ENCODE measurements around the gene ZCCHC24.
A peak's percentile ranks its signal among the peaks of the same experiment; 100 is the strongest.

Gene ZCCHC24

DNA sequence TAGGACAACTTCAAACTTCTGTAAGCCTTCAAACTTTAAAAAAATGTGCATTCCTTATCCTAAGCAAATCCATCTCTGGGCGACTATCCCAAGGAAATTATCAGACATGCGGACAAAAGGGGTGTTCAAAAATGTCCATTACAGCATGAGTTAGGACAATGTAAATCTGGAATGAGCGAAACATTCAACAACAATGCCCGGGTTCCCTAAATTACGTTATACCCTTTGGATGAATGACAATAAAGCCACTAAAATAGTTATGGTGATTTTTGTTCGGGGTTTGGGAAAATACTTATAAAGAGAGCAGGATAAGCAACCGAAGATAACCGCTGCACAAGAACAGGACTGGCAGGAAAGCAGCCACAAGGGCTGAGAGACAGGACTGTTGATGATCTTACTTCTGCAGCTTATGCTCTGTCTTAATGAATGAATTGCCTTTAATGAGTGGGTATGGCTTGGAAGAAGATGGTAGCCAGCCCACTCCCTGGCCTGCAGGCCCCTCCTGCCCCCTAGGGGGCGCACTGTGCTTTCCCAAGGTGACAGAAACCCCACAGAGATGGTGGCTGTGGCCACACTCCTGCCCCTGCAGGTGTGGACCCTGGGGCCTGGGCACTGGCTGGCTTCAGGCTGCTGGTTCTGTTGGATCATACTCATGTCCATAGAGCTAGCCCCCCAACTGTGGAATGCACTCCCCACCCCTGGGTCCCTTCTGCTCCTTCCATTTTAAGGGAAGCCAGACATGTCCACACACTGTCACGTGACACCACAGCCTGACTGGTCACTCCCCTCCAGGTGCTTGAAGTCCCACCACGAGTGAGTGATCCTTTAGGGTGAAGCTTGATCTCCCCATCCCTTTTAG is 45.0 kb downstream of the ZCCHC24 start:
- no peaks in the 10 kb centered on the region for H3K27me3 ChIP-seq (ENCODE audit: control insufficient read depth in 2 of 2, insufficient read depth in 2 of 2, low read length in 2 of 2)
- H3K9ac ChIP-seq (ENCODE audit: low read depth in 1 of 2, low read length in 2 of 2), result no peak overlapping the region
- H3K4me1 ChIP-seq (ENCODE audit: control insufficient read depth in 2 of 2, insufficient read depth in 2 of 2, low read length in 2 of 2), result peaks cover 37 to 41% of the 10 kb centered on the region in 2 donors
- no peaks in the 10 kb centered on the region for H3K9me3 ChIP-seq (ENCODE audit: control insufficient read depth in 2 of 2, low read length in 2 of 2)
- no peak overlapping the region for H3K4me3 ChIP-seq (ENCODE audit: low read length in 2 of 2)
- no peaks in the 10 kb centered on the region for H3K36me3 ChIP-seq (ENCODE audit: control insufficient read depth in 2 of 2, insufficient read depth in 2 of 2, low read length in 2 of 2)
- H3K27ac ChIP-seq (ENCODE audit: low read depth in 2 of 2, low read length in 2 of 2), result peak overlapping the region; percentile 54 to 88

- Histone ChIP-seq H3K9ac (ENCODE audit: low read depth in 1 of 2, low read length in 2 of 2) (peak overlapping the region; percentile 1 to 29), H3K4me1 (ENCODE audit: control insufficient read depth in 2 of 2, insufficient read depth in 2 of 2, low read length in 2 of 2) (peaks cover 27 to 32% of the 10 kb centered on the region in 2 donors)
Measured at GRCh38 chr10:79399223-79399831, 46.1 kb downstream of the ZCCHC24 start.

DNA sequence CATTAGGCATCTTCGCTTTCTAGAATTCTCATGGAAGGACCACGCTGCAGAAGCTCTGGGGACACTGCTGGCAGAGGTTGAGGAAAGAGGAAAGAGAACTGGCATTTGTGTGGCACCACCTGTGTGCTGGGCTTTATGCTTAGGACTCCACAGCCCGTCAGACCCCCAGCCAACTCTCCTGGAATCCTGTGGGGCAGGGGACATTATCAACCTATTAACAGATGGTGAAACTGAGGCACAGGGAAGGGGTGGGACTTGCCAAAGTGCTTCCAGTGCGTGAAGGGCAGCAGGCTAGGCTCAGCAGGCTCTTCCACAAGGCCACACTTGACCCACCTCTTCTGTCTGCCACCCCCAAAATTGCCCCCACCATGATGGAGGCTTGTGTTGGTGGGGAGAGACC is 46.8 kb downstream of the ZCCHC24 start:
- Histone ChIP-seq H3K4me1 (ENCODE audit: control insufficient read depth in 2 of 2, insufficient read depth in 2 of 2, low read length in 2 of 2) (peaks cover 26 to 32% of the 10 kb centered on the region in 2 donors), H3K9ac (ENCODE audit: low read depth in 1 of 2, low read length in 2 of 2) (peak overlapping the region in 1 of 2 donors; percentile 29)

More at GRCh38 chr10:79399223-79399831, 46.1 kb downstream of the ZCCHC24 start:
- Histone ChIP-seq H3K4me3 (ENCODE audit: low read length in 2 of 2) (peak overlapping the region in 1 of 2 donors; percentile 2), H3K27me3 (ENCODE audit: control insufficient read depth in 2 of 2, insufficient read depth in 2 of 2, low read length in 2 of 2) (no peaks in the 10 kb centered on the region), H3K36me3 (ENCODE audit: control insufficient read depth in 2 of 2, insufficient read depth in 2 of 2, low read length in 2 of 2) (no peaks in the 10 kb centered on the region), H3K9me3 (ENCODE audit: control insufficient read depth in 2 of 2, low read length in 2 of 2) (no peaks in the 10 kb centered on the region), H3K27ac (ENCODE audit: low read depth in 2 of 2, low read length in 2 of 2) (peak overlapping the region; percentile 88 to 90)

GRCh38 chr10:79397575-79398303 is 47.7 kb downstream of the ZCCHC24 start:
- Histone ChIP-seq H3K4me3 (ENCODE audit: low read length in 2 of 2) (no peak overlapping the region), H3K9me3 (ENCODE audit: control insufficient read depth in 2 of 2, low read length in 2 of 2) (no peaks in the 10 kb centered on the region), H3K4me1 (ENCODE audit: control insufficient read depth in 2 of 2, insufficient read depth in 2 of 2, low read length in 2 of 2) (peaks cover 24 to 32% of the 10 kb centered on the region in 2 donors), H3K36me3 (ENCODE audit: control insufficient read depth in 2 of 2, insufficient read depth in 2 of 2, low read length in 2 of 2) (no peaks in the 10 kb centered on the region), H3K9ac (ENCODE audit: low read depth in 1 of 2, low read length in 2 of 2) (no peak overlapping the region), H3K27me3 (ENCODE audit: control insufficient read depth in 2 of 2, insufficient read depth in 2 of 2, low read length in 2 of 2) (no peaks in the 10 kb centered on the region), H3K27ac (ENCODE audit: low read depth in 2 of 2, low read length in 2 of 2) (peak overlapping the region; percentile 38 to 90)

More for the DNA sequence above, 46.8 kb downstream of the ZCCHC24 start:
- Histone ChIP-seq H3K27ac (ENCODE audit: low read depth in 2 of 2, low read length in 2 of 2) (peak overlapping the region; percentile 88 to 90), H3K36me3 (ENCODE audit: control insufficient read depth in 2 of 2, insufficient read depth in 2 of 2, low read length in 2 of 2) (no peaks in the 10 kb centered on the region), H3K9me3 (ENCODE audit: control insufficient read depth in 2 of 2, low read length in 2 of 2) (no peaks in the 10 kb centered on the region), H3K4me3 (ENCODE audit: low read length in 2 of 2) (no peak overlapping the region), H3K27me3 (ENCODE audit: control insufficient read depth in 2 of 2, insufficient read depth in 2 of 2, low read length in 2 of 2) (no peaks in the 10 kb centered on the region)

DNA sequence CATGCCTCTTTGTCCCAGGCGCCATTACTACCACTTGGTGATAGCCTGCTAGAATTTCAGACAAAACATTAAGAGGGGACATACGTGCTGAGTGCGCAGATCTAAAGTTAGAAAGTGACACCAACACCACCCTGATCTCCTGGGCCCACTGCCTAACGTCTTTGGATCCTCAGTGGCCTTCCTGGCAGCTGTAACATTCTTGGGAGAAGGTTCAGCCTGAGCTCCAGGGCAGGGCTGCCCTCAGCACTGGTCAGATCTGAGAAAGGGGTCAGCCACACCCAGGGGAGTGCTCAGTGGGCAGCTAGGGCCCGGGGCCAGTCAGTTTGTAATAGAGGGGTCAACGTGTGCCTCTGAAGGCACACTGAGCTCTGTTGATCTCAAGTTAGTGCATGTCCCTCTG is 48.4 kb downstream of the ZCCHC24 start:
- peaks cover 21 to 32% of the 10 kb centered on the region in 2 donors for H3K4me1 ChIP-seq (ENCODE audit: control insufficient read depth in 2 of 2, insufficient read depth in 2 of 2, low read length in 2 of 2)
- H3K9me3 ChIP-seq (ENCODE audit: control insufficient read depth in 2 of 2, low read length in 2 of 2), result no peaks in the 10 kb centered on the region
- H3K36me3 ChIP-seq (ENCODE audit: control insufficient read depth in 2 of 2, insufficient read depth in 2 of 2, low read length in 2 of 2), result no peaks in the 10 kb centered on the region
- H3K9ac ChIP-seq (ENCODE audit: low read depth in 1 of 2, low read length in 2 of 2), result no peak overlapping the region
- peak overlapping the region in 1 of 2 donors; percentile 90 for H3K27ac ChIP-seq (ENCODE audit: low read depth in 2 of 2, low read length in 2 of 2)
- H3K4me3 ChIP-seq (ENCODE audit: low read length in 2 of 2), result no peak overlapping the region
- no peaks in the 10 kb centered on the region for H3K27me3 ChIP-seq (ENCODE audit: control insufficient read depth in 2 of 2, insufficient read depth in 2 of 2, low read length in 2 of 2)

DNA sequence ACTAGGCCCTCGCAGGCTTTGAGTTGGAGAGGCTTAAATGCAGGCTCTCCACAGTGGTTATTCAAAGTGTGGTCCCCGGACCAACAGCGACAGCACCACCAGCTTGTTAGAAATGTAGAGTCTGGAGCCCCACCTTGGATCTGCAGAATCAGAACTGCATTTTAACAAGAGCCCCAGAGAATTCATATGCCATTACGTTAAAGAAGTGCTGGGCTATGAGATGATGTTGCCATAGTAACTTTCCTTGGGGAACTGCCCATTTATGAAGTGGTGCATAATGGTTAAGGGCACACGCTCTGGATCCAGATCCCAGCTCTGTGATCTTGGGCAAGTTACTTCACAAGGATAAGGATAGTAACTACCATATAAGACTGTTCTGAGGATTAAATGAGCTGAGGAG is 48.9 kb downstream of the ZCCHC24 start:
- Histone ChIP-seq H3K9me3 (ENCODE audit: control insufficient read depth in 2 of 2, low read length in 2 of 2) (no peaks in the 10 kb centered on the region), H3K4me3 (ENCODE audit: low read length in 2 of 2) (no peak overlapping the region), H3K27ac (ENCODE audit: low read depth in 2 of 2, low read length in 2 of 2) (no peak overlapping the region), H3K4me1 (ENCODE audit: control insufficient read depth in 2 of 2, insufficient read depth in 2 of 2, low read length in 2 of 2) (peaks cover 21 to 27% of the 10 kb centered on the region in 2 donors), H3K27me3 (ENCODE audit: control insufficient read depth in 2 of 2, insufficient read depth in 2 of 2, low read length in 2 of 2) (no peaks in the 10 kb centered on the region), H3K9ac (ENCODE audit: low read depth in 1 of 2, low read length in 2 of 2) (no peak overlapping the region), H3K36me3 (ENCODE audit: control insufficient read depth in 2 of 2, insufficient read depth in 2 of 2, low read length in 2 of 2) (no peaks in the 10 kb centered on the region)

- Histone ChIP-seq H3K4me3 (ENCODE audit: low read length in 2 of 2) (no peak overlapping the region), H3K9ac (ENCODE audit: low read depth in 1 of 2, low read length in 2 of 2) (no peak overlapping the region), H3K27me3 (ENCODE audit: control insufficient read depth in 2 of 2, insufficient read depth in 2 of 2, low read length in 2 of 2) (no peaks in the 10 kb centered on the region), H3K9me3 (ENCODE audit: control insufficient read depth in 2 of 2, low read length in 2 of 2) (no peaks in the 10 kb centered on the region), H3K36me3 (ENCODE audit: control insufficient read depth in 2 of 2, insufficient read depth in 2 of 2, low read length in 2 of 2) (no peaks in the 10 kb centered on the region), H3K4me1 (ENCODE audit: control insufficient read depth in 2 of 2, insufficient read depth in 2 of 2, low read length in 2 of 2) (peaks cover 17 to 21% of the 10 kb centered on the region in 2 donors), H3K27ac (ENCODE audit: low read depth in 2 of 2, low read length in 2 of 2) (no peak overlapping the region)
Measured at GRCh38 chr10:79394664-79395063, 50.8 kb downstream of the ZCCHC24 start.

DNA sequence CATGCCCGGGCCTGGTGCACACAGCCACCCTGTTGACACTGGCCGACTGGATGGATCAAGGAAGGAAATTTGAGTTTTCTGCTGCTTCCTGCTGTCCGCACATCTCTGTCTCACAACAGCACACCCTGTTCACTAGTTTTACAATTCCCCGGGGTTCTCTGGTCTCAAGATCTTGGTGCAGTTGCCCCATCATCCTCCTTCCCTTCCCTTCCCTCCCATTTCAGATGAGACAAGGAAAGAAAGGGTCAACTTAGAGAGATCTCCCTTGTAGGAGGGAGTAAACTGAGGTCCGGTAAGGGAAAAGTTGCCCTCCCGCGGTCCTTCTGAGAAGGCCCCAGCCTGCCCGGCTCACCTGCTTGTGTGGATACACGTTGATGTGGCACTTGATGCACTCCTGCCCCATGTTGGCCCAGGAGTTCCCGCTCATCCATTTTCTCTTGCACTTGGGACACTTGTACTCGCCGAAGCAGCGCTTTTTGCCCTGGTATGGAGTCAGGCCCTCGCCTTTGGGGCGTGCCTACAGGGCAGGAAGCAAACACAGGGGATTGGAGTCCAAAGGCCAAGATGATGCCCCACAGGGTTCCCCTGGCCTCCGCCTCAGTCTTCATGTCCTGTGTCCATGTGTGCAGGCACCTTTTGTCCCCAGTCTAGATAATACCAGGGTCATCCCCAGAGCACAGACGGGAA is 51.4 kb downstream of the ZCCHC24 start:
- Histone ChIP-seq H3K36me3 (ENCODE audit: control insufficient read depth in 2 of 2, insufficient read depth in 2 of 2, low read length in 2 of 2) (no peaks in the 10 kb centered on the region), H3K4me1 (ENCODE audit: control insufficient read depth in 2 of 2, insufficient read depth in 2 of 2, low read length in 2 of 2) (peaks cover 13 to 15% of the 10 kb centered on the region in 2 donors), H3K9ac (ENCODE audit: low read depth in 1 of 2, low read length in 2 of 2) (no peak overlapping the region), H3K4me3 (ENCODE audit: low read length in 2 of 2) (no peak overlapping the region), H3K27ac (ENCODE audit: low read depth in 2 of 2, low read length in 2 of 2) (no peak overlapping the region), H3K27me3 (ENCODE audit: control insufficient read depth in 2 of 2, insufficient read depth in 2 of 2, low read length in 2 of 2) (no peaks in the 10 kb centered on the region), H3K9me3 (ENCODE audit: control insufficient read depth in 2 of 2, low read length in 2 of 2) (no peaks in the 10 kb centered on the region)

- Histone ChIP-seq H3K9ac (ENCODE audit: low read depth in 1 of 2, low read length in 2 of 2) (no peak overlapping the region), H3K4me1 (ENCODE audit: control insufficient read depth in 2 of 2, insufficient read depth in 2 of 2, low read length in 2 of 2) (peaks cover 7 to 8% of the 10 kb centered on the region in 2 donors), H3K27ac (ENCODE audit: low read depth in 2 of 2, low read length in 2 of 2) (no peak overlapping the region)
Measured at GRCh38 chr10:79393221-79393923, 52.1 kb downstream of the ZCCHC24 start.

More at GRCh38 chr10:79393221-79393923, 52.1 kb downstream of the ZCCHC24 start:
- no peaks in the 10 kb centered on the region for H3K27me3 ChIP-seq (ENCODE audit: control insufficient read depth in 2 of 2, insufficient read depth in 2 of 2, low read length in 2 of 2)
- no peak overlapping the region for H3K4me3 ChIP-seq (ENCODE audit: low read length in 2 of 2)
- no peaks in the 10 kb centered on the region for H3K9me3 ChIP-seq (ENCODE audit: control insufficient read depth in 2 of 2, low read length in 2 of 2)
- H3K36me3 ChIP-seq (ENCODE audit: control insufficient read depth in 2 of 2, insufficient read depth in 2 of 2, low read length in 2 of 2), result no peaks in the 10 kb centered on the region
